Fibroblast of upper back skin (primary cell): ENCODE results near the gene FRMD8.
"Not testable (repeated sequence)": the region's sequence is repeated elsewhere in the genome, so short reads cannot be mapped to it uniquely, and the experiment has no call there.

ENCODE experiments used
- DNase-seq: peaks from one replicate; pipeline ENCODE4 v3.0.0-alpha.2; 2013

The FRMD8 gene

DNA sequence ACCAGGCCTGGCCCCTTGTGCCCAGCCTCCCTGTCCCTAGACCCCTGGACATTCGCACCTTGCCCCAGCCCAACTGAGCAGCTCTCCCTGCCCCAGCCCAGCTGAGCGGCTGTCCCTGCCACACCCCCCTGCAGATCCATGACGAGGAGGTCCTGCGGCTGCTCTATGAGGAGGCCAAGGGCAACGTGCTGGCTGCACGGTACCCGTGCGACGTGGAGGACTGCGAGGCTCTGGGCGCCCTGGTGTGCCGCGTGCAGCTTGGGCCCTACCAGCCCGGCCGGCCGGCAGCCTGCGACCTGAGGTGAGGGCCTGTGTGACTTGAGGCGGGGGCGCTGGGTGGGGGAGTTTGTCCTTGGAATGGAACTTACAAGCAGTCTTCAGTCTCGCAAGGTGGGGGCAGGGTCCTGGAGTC lies 7.7 kb downstream of the FRMD8 start:
- DNase-seq, result no peak

- no peak for DNase-seq
These were observed 9.6 kb downstream of the FRMD8 start for GRCh38 chr11:65395961-65396530.

GRCh38 chr11:65396769-65397745 lies 10.6 kb downstream of the FRMD8 start:
- no peak for DNase-seq

DNA sequence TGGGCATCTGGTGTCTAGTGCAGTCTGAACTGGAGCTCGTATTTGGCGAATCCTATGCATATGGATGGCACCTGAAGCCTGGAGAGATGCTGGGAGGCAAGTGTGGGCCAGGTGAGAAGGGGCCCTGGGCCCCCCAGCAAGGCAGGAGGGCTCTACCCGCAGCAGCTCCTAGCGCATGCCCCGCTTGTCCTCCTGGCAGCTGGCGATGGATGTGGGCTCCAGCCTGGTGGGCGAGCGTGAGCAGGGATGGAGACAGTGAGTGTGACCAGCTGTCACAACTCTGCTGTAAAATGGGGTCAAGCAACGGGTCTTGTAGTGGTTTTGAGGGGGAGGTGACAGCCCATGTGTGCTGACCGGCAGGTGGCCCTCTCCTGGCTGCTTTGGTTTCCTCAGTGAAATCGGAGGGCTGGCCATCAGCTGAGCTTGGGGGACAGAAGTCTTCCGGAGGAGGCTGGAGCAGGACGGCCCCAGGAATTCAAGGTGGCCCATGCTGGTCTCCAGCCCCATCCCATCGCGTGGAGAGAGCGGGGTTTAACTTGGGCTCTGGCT lies 12.0 kb downstream of the FRMD8 start:
- DNase-seq, result no peak

GRCh38 chr11:65399249-65399648 lies 12.8 kb downstream of the FRMD8 start:
- DNase-seq, result no peak

DNA sequence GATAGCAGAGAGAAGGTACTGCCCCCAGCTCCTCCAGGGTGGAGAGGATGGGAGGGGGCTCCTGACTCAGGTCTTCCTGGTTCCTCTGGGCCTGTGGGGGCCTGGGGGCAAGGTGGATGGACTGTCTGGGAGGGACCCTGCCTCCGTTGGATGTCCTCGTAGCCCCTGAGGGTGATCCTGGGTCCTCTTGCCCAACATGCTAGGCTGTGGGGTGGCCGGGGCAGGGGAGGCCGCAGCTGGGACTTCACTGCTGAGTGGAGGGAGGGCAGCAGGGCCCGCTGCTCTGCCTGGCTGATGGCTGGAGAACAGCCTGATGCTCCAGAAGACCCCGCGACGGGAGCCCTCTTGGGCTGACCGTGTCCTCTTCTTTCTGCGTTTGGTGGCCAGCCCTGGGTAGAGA lies 13.4 kb downstream of the FRMD8 start:
- no peak for DNase-seq

DNA sequence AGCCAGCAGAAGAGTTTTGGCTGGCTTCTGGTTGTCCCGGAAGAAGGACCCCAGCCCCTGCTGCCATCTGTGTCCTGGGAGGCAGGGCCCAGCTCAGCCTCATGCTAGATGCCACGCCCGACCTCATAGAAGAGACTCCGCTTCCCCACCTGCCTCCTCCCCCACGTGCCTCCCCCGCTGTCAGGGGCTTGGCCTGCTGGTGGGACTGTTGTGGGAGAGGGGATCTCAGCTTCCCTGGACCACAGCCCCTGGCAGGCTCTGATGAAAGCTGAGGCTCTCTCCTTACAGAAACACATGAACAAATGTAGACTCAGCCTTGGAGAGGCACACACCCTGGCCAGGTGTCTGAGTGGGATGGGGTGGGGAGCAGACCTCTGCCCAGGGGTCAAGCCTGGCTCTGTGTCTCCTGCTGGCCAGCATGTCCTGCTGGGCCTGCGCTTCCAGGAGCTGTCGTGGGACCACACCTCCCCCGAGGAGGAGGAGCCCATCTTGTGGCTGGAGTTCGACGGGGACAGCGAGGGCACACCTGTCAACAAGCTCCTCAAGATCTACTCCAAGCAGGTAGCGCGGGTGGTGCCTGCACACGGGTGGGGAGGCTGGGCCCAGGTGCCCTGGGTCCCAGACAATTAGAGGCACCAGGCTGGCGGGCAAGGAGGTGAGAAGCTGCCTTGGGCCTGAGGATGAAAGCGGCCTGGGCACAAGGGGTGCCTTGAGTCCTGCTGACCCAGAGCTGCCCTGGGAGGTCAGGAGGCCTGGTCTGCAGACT lies 14.1 kb downstream of the FRMD8 start:
- DNase-seq, result no peak

DNA sequence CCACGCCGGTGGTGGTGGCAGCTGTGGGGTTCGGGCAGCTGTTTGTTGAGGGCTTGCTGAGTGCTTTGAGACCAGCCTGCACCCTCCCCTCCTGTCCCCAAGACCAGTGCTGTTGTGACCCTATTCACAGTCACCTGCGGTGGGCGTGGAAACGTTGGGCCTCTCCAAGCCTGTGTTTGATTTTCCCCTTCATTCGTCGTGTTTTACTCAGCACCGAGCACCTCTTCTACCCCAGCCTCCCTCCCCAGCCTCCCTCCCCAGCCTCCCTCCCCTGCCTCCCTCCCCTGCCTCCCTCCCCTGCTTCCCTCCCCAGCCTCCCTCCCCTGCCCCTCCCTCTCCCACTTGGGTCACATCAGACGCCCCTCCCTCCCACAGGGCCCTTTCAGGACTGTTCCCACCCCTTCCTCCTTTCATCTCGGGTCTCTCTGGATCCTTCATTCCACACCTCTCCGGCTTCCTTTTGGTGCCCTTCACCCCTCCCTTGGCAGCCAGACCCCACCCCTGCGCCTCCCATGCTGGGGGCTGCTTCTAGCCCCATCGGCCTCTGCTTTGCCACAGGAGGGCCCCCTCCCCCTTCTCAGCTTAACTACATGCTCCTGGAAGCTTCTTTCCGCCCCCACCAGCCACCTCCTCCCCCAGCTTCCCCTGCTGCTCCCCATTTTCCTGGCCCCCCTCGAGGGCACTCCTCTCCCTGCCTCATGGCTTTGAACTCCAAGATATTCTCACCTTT lies 14.8 kb downstream of the FRMD8 start:
- no peak for DNase-seq

DNA sequence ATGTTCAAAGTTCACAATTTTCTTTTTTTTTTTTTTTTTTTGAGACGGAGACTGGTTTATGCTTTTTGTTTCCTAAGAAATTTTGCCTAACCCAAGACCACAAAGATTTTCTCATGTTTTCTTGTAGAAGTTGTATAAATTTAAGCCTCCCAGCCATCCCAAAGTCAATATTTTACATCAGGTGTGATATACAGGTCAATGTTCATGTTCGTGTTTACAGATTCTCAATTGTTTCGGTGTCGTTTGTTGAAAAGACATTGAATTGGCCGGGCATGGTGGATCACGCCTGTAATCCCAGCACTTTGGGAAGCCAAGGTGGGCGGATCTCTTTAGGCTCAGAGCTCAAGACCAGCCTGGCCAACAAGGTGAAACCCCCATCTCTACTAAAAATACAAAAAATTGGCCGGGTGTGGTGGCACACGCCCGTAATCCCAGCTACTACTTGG lies 15.4 kb downstream of the FRMD8 start:
- DNase-seq, result no peak

GRCh38 chr11:65402790-65403189 lies 16.4 kb downstream of the FRMD8 start:
- DNase-seq, result no peak

DNA sequence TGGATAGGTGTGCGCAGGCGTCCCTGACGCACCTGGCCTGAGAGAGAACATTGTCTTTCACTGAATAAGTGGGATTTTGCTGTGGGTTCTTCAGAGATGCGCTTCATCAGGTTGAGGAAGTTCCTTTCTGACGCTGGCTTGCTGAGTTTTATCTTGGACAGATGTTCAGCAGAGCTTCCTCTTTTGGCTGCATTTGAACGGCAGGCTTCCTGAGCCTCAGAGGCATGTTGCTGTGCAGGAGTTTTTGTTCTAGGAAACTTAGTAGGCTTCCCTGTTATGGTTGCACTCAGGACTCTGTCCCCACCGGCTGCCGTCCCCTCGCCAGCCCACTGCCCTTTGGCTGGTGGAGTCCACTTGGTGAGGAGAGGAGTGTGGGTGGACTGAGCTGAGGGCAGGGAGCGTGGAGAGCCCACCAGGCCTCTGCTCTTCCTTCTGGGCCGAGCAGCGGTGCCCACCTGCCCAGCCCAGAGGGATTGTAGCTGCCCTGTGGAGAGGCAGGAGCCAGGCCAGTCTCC lies 17.2 kb downstream of the FRMD8 start:
- no peak for DNase-seq

- DNase-seq, result no peak
These were observed 17.8 kb downstream of the FRMD8 start for GRCh38 chr11:65404210-65404609.

- DNase-seq, result no peak
These were observed 18.4 kb downstream of the FRMD8 start for GRCh38 chr11:65404638-65405339.

- DNase-seq, result no peak
These were observed 24.7 kb downstream of the FRMD8 start for GRCh38 chr11:65410936-65411680.

GRCh38 chr11:65411681-65412070 lies 25.2 kb downstream of the FRMD8 start:
- DNase-seq, result no peak

- DNase-seq, result no peak
These were observed 26.0 kb downstream of the FRMD8 start for GRCh38 chr11:65412271-65413076.

DNA sequence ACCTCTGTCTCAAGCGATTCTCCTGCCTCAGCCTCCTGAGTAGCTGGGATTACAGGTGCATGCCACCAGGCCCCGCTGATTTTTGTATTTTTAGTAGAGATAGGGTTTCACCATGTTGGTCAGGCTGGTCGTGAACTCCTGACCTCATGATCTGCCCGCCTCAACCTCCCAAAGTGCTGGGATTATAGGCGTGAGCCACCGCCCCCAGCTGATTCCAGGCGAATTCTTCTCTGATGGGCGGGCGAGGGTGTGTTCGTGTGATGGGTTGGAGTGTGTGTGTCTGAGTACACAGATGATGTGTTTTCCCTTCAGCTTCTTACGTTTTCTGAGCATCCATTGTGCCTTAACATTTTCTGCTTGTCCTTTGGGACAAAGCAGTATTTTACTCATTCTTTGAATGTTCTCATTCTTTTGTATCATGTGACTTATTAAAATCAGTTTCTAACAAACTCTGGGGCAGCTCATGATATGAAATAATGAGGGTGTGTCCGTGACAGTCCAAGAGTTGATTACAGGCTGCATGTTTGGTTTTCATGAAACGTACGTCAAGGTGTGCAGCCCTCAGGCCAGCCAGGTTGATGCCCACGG lies 26.7 kb downstream of the FRMD8 start:
- not testable (repeated sequence) for DNase-seq

DNA sequence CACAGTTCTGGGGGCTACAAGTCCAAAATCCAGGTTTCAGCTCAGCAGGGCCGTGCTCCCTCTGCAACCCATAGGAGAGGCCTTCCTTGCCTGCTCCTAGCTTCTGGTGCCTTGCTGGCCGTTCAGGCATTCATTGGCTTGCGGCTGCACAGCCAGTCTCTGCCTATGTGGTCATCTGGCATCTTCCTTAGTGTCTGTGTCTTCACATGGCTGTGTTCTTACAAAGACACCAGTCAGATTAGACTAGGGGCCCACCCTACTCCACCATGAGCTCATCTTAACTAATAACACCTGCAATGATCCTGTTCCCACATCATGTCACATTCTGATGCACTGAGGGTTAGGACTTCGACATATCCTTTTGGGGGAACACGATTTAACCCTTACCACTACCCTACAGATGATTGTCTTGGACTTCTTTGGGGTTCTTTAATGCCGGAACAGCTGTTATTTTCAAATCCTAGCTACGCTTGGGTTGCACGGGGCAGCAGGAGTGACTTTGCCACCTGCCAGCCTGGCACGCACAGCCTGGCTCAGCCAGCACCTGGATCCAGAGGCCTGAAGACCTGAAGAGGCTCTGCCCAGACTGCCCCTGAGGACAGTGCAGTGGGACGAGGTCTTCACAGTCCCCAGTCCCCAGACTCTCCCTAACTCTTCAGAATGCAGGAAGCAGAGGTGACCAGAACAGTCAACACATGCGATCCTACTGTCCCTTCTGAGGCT lies 28.5 kb downstream of the FRMD8 start:
- no peak for DNase-seq
